ENCODE data around the gene GH1. TPM values are rescaled to one million over a fixed set of nuclear protein-coding genes. Genes with fewer than 3 reads are reported as not detected.

GH1 gene
- total RNA-seq, 2 experiments from 2014 or later: not detected

DNA sequence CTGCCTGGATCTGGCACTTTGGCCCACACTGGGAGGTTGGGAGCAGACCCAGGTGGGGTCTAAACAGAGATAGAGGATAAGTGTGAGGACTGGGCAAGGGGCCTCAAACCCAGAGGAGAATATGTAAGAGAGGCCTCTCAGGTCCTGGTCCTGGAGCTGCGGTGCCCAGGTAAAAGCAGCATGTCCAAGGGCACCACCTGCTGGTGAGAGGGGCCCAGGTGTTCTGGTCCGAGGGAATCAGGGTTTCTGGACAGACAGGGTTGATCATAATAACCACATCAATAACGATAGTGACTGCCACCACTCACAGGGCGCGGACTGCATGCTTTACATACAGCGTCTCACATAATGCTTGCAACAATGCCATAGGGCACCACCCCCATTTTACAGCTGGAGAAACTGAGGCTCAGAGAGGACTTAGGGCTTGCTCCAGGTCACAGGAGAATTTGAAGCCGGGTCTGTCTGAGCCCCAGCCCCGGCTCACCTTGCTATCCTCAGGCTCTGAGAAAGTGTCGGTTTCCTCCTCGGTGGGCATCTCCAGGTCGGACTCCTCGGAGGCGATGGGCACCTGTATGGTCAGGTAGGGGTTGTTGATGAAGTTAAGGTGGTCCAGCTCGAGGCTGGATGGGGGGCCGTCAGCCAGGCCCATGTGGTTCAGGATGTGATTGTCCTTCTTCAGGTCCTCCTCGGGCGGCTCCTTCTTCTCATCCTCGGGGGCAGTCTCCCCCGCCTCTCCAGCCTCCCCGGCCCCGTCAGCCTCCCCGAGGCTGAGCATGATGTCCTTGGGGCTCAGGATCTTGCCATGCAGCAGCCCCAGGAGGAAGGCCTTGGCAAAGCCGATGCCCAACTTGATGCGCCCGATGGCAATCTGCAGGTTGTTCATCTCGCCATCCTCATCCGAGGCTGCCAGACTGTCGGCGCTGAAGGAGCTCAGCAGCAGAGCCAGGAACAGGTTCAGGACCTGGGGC, 32.6 kb upstream of the GH1 start:
- peaks cover 33% of the 10 kb centered on the region for H3K4me1 Mint-ChIP-seq
- POLR2A ChIA-PET: no interaction called here
- no peak overlapping the region for H3K4me3 Mint-ChIP-seq
- no peaks in the 10 kb centered on the region for H3K9me3 Mint-ChIP-seq
- no peaks in the 10 kb centered on the region for H3K27me3 Mint-ChIP-seq
- CTCF ChIA-PET: interaction anchor here (0.7 to 1.6 kb wide), 6 partner anchors 10 to 39 kb away, joined by 3 to 5 read pairs (median 3); partner anchors contain the start of gene CD79B
- DNase-seq: peak; percentile 41
- no peaks in the 10 kb centered on the region for H3K36me3 Mint-ChIP-seq (ENCODE audit: low read depth)
- H3K27ac Mint-ChIP-seq: no peak overlapping the region

DNA sequence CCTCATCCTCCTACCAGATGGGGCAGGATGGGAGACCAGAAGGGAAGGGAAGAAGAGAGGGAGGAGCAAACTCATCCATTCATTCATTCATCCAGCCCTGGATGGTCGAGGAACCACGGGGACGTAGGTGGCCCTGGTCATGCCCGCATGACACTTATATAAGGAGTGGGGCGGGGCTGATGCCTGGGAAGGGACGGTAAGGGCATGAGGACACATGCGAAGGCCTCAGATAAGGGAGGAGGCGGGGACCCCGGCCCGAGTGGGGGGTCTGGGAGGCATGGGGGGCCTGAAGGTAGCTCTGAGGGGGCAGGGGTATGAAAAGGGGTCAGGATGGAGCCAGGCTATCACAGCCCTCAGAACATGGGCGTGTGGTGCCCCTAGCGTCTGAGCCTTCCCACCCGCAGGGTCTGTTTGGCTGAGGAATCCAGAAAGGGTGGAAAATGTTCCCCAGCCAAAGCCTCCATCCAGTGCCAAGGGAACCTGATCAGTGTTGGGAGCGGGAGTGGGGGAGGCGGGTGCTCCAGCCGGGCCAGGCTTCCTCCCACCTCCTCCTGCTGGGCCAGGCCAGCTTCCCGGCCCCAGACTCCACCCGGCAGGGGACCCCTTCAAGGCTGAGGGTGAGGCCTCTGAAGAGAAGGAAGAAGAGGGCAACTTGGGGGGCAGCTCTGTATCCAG, 31.1 kb upstream of the GH1 start:
- DNase-seq: no peak
- Mint-ChIP-seq H3K4me1 (peaks cover 38% of the 10 kb centered on the region), H3K36me3 (ENCODE audit: low read depth) (no peaks in the 10 kb centered on the region), H3K4me3 (no peak overlapping the region), H3K27ac (no peak overlapping the region), H3K27me3 (no peaks in the 10 kb centered on the region), H3K9me3 (no peaks in the 10 kb centered on the region)
- ChIA-PET CTCF (interaction anchor here (0.9 to 1.6 kb wide), 5 partner anchors 16 to 38 kb away, joined by 3 to 5 read pairs (median 5); partner anchors contain the start of gene CD79B), POLR2A (no interaction called here)

DNA sequence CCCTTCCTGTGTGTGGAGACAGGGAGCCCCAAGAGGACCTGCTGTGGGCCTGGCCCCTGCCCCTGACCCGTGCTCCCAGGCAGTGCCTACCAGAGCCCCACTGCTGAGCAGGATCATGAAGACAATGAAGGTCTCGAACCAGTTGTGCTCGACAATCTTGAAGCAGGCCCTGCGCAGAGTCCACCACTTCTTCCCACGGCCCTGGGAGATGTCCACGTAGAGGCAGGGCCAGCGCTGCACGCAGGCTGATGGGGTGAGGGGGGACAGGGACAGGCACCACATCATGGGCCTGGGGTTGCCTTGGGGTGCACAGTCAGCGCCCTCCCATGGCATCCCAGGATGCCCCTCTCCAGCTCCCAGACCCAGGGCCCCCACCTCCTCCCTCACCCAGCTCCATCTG, 29.9 kb upstream of the GH1 start:
- Mint-ChIP-seq H3K4me3 (no peak overlapping the region), H3K27me3 (peaks cover 4% of the 10 kb centered on the region), H3K27ac (no peak overlapping the region), H3K4me1 (peaks cover 26% of the 10 kb centered on the region), H3K36me3 (ENCODE audit: low read depth) (no peaks in the 10 kb centered on the region), H3K9me3 (no peaks in the 10 kb centered on the region)
- POLR2A ChIA-PET: no interaction called here
- no peak for DNase-seq
- CTCF ChIA-PET: interaction anchor here (1.1 to 1.5 kb wide), 2 partner anchors 17 to 37 kb away, joined by 5 read pairs; no protein-coding TSS in a partner anchor

DNA sequence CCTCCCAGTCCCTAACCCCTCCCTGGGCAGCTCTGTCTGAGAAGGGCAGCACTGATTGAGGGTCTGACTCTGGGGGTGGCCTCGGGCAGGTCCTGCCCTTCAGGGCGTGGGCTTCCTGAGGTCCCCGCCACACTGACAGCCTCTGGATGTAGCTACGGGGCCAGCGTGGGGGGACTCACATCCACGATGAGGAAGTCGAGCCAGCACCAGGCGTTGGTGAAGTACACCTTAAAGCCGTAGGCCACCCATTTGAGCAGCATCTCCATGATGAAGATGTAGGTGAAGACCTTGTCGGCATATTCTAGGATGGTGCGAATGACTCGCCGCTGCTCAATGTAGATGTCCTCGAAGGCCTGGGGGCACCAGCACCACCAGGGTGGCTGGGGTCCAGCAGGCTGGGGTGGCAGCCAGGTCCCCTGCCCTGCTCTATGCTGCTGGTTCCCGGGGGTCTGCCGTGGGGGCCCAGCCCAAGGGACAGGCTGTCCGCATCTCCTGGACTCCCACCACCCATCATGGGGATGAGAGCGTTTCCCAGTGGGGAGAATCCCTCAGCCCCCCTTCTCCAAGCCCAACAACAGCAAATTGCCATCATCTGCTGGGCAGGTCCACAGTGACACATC, 29.2 kb upstream of the GH1 start:
- H3K4me3 Mint-ChIP-seq: no peak overlapping the region
- ChIA-PET POLR2A (no interaction called here), CTCF (interaction anchor here (1.1 to 3.1 kb wide), 8 partner anchors 9 to 78 kb away, joined by 4 to 38 read pairs (median 14); partner anchors contain the start of genes CD79B and GH1)
- peak overlapping the region; percentile 9 for H3K27ac Mint-ChIP-seq
- no peak for DNase-seq
- peaks cover 23% of the 10 kb centered on the region for H3K4me1 Mint-ChIP-seq
- H3K9me3 Mint-ChIP-seq: no peaks in the 10 kb centered on the region
- peaks cover 6% of the 10 kb centered on the region for H3K27me3 Mint-ChIP-seq
- no peaks in the 10 kb centered on the region for H3K36me3 Mint-ChIP-seq (ENCODE audit: low read depth)

- Mint-ChIP-seq H3K36me3 (ENCODE audit: low read depth) (no peaks in the 10 kb centered on the region), H3K4me3 (peak overlapping the region; percentile 50), H3K27me3 (peaks cover 11% of the 10 kb centered on the region), H3K27ac (peak overlapping the region; percentile 87), H3K9me3 (no peaks in the 10 kb centered on the region), H3K4me1 (peaks cover 18% of the 10 kb centered on the region)
- ChIA-PET POLR2A (no interaction called here), CTCF (interaction anchor here (0.7 to 3.1 kb wide), 32 partner anchors 9 to 248 kb away, joined by 3 to 38 read pairs (median 5); partner anchors contain the start of genes CD79B, GH1, ICAM2 and PRR29)
- peak; percentile 64 for DNase-seq
Observed at GRCh38 chr17:63946440-63947363, 28.1 kb upstream of the GH1 start.

GRCh38 chr17:63945784-63946439, 27.3 kb upstream of the GH1 start:
- Mint-ChIP-seq H3K27me3 (peaks cover 11% of the 10 kb centered on the region), H3K27ac (no peak overlapping the region), H3K36me3 (ENCODE audit: low read depth) (no peaks in the 10 kb centered on the region), H3K4me3 (no peak overlapping the region), H3K4me1 (peaks cover 18% of the 10 kb centered on the region), H3K9me3 (no peaks in the 10 kb centered on the region)
- no peak for DNase-seq
- ChIA-PET CTCF (interaction anchor here (0.7 to 3.1 kb wide), 31 partner anchors 8 to 249 kb away, joined by 3 to 38 read pairs (median 5); partner anchors contain the start of genes CD79B, GH1, ICAM2 and PRR29), POLR2A (no interaction called here)

- Mint-ChIP-seq H3K27ac (peak overlapping the region; percentile 69), H3K27me3 (peaks cover 11% of the 10 kb centered on the region), H3K36me3 (ENCODE audit: low read depth) (no peaks in the 10 kb centered on the region), H3K4me1 (peaks cover 18% of the 10 kb centered on the region), H3K9me3 (no peaks in the 10 kb centered on the region), H3K4me3 (no peak overlapping the region)
- POLR2A ChIA-PET: no interaction called here
- CTCF ChIA-PET: interaction anchor here (1.2 to 3.2 kb wide), 6 partner anchors 9 to 41 kb away, joined by 3 to 38 read pairs (median 10); partner anchors contain the start of gene CD79B
- DNase-seq: no peak
Observed at GRCh38 chr17:63944736-63945499, 26.3 kb upstream of the GH1 start.

- H3K4me3 Mint-ChIP-seq: no peak overlapping the region
- POLR2A ChIA-PET: no interaction called here
- no peaks in the 10 kb centered on the region for H3K36me3 Mint-ChIP-seq (ENCODE audit: low read depth)
- H3K27me3 Mint-ChIP-seq: peaks cover 11% of the 10 kb centered on the region
- CTCF ChIA-PET: interaction anchor here (0.6 to 3.2 kb wide), 3 partner anchors 12 to 24 kb away, joined by 3 to 11 read pairs (median 7); partner anchors contain the start of gene CD79B
- peak overlapping the region; percentile 41 for H3K27ac Mint-ChIP-seq
- H3K9me3 Mint-ChIP-seq: no peaks in the 10 kb centered on the region
- peaks cover 24% of the 10 kb centered on the region for H3K4me1 Mint-ChIP-seq
- no peak for DNase-seq
Observed at GRCh38 chr17:63943745-63944144, 25.1 kb upstream of the GH1 start.

DNA sequence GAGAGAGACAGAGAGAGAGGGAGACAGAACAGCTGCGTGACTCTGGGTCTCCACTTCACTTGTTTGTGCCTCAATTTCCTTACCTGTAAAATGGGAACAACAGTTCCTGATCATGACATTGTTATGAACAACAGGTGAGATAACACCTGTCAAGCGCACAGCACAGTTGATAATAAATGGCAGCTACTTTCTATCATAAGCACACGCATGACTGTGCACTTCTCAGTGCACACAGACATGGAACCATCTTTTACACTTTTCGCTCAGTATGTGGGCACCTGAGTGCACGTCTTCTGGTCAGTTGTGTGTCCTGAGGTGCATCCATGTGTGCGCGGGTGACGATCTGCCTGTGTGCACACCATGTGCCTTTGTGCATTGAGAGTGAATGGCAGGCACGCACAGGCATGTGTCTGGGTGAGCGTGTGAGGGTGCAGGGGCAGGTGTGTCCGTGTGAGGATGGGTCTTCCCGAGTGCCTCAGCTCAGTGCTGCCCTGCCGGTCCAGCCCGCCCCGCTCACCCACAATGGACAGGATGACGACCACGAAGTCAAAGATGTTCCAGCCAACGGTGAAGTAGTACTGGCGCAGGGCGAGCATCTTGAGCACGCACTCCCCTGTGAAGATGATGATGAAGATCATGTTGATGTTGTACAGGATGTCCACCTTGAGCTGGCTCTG, 23.8 kb upstream of the GH1 start:
- DNase-seq: no peak
- ChIA-PET CTCF (interaction anchor here (0.6 to 3.2 kb wide), 5 partner anchors 10 to 83 kb away, joined by 3 to 11 read pairs (median 4); partner anchors contain the start of gene CD79B), POLR2A (no interaction called here)
- Mint-ChIP-seq H3K27ac (peak overlapping the region; percentile 5), H3K9me3 (no peaks in the 10 kb centered on the region), H3K27me3 (peaks cover 11% of the 10 kb centered on the region), H3K4me3 (no peak overlapping the region), H3K4me1 (peaks cover 31% of the 10 kb centered on the region), H3K36me3 (ENCODE audit: low read depth) (no peaks in the 10 kb centered on the region)

DNA sequence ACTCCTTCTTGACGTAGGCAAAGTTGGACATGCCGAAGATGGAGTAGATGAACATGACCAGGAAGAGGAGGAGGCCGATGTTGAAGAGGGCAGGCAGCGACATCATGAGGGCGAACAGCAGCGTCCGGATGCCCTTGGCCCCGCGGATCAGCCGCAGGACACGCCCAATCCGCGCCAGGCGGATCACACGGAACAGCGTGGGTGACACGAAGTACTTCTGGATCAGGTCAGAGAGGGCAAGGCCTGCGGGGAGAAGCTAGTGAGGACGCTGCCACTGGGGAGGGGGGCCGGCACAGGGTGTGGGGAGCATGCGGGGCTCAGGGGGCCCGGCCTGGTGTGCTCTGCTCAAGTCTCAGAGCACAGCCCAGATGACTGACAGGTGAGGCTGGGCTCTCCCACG, 23.1 kb upstream of the GH1 start:
- Mint-ChIP-seq H3K36me3 (ENCODE audit: low read depth) (no peaks in the 10 kb centered on the region), H3K4me1 (peaks cover 29% of the 10 kb centered on the region), H3K27me3 (peaks cover 11% of the 10 kb centered on the region), H3K4me3 (no peak overlapping the region), H3K27ac (no peak overlapping the region), H3K9me3 (no peaks in the 10 kb centered on the region)
- no peak for DNase-seq
- POLR2A ChIA-PET: no interaction called here
- CTCF ChIA-PET: interaction anchor here (0.6 to 3.2 kb wide), 6 partner anchors 10 to 83 kb away, joined by 3 to 11 read pairs (median 4); partner anchors contain the start of gene CD79B

Data from activated CD4-positive, alpha-beta T cell treated with anti-CD3 and anti-CD28 coated beads, Interleukin-2, amount 10 ng/mL, durations not matched to agents 7 days and 5 days (primary cell).